K562 (cell line): ENCODE data around the gene FSD1L. TPM values are rescaled to one million over a fixed set of nuclear protein-coding genes. Genes with fewer than 3 reads are reported as not detected.

ENCODE experiments used
- ATAC-seq: fragments of 200-7000 bp; cut with Tn5 transposase; 3 replicates; pipeline ENCODE4 v1.9.1; 2020; ENCODE audit warnings: moderate library complexity
- BruUV-seq: library from RNA; stranded (reverse); fragments of 400-500 nt; replicated peaks from 2 replicates; lab custom pipeline; 2021; lab: Mats Ljungman, UMichigan
- CTCF ChIA-PET: fragments of 300-600 bp; formaldehyde crosslinking; extraction: SDS; loops from one replicate; lab custom pipeline; 2021; ENCODE audit warnings: low intra/inter-chr PET ratio; lab: Yijun Ruan, JAX
- POLR2A ChIA-PET: fragments of 300-600, 350-650 bp; sonication (Branson Sonifier 250); formaldehyde crosslinking; extraction: SDS; loops from one replicate; lab custom pipeline; 2021; ENCODE audit warnings: antibody characterized with exemption, inconsistent platforms; lab: Yijun Ruan, JAX
- DNase-seq, 4 experiments: peaks; one replicate each; pipeline versions ENCODE4 v3.0.0 to v3.0.0-alpha.2; 2011 to 2018; ENCODE audit warnings: low spot score in 3 of 4, mixed read lengths in 3 of 4; ENCODE audit errors: extremely low read depth in 1 of 4
- FAIRE-seq: peaks from 2 replicates; lab custom pipeline; 2011; peaks lifted over from hg19 to GRCh38; lab: Jason Lieb, UNC
- H2AFZ ChIP-seq: 2 replicates; pipeline ENCODE4 v1.6.0; 2011; ENCODE audit warnings: low read depth, low read length, control low read depth, inconsistent platforms
- H3K27ac ChIP-seq: fragments of 200-600 bp; 3 replicates; pipeline ENCODE4 v1.8.0; 2011; ENCODE audit warnings: low read depth, mild to moderate bottlenecking, control low read depth, inconsistent platforms, low read length, moderate library complexity, mixed read lengths; ENCODE audit errors: extremely low read depth
- H3K27me3 ChIP-seq, 2 experiments: fragments of 300-600 bp in 1 of 2; 2 replicates in 1 of 2; 3 replicates in 1 of 2; pipeline versions ENCODE4 v1.6.0 to v1.8.0; 2011; ENCODE audit warnings: inconsistent platforms in 2 of 2, low read length in 2 of 2, mild to moderate bottlenecking in 1 of 2, mixed read lengths in 1 of 2, moderate library complexity in 1 of 2; ENCODE audit not compliant: control insufficient read depth in 2 of 2, insufficient read depth in 2 of 2
- H3K36me3 ChIP-seq: fragments of 300-600 bp; 3 replicates; pipeline ENCODE4 v1.8.0; 2011; ENCODE audit warnings: mild to moderate bottlenecking, low read length, inconsistent platforms; ENCODE audit not compliant: control insufficient read depth, insufficient read depth
- H3K4me1 ChIP-seq, 2 experiments: fragments of 200-600 bp in 1 of 2; replicated peaks in 1 of 2; 2 replicates in 1 of 2; 3 replicates in 1 of 2; pipeline versions ENCODE4 v1.5.1 to v1.8.0; 2011; ENCODE audit warnings: inconsistent platforms in 2 of 2, low read length in 2 of 2, mild to moderate bottlenecking in 1 of 2, mixed read lengths in 1 of 2, moderate library complexity in 1 of 2; ENCODE audit not compliant: control insufficient read depth in 2 of 2, insufficient read depth in 2 of 2
- H3K4me2 ChIP-seq: 2 replicates; pipeline ENCODE4 v1.6.1; 2011; ENCODE audit warnings: low read length, control low read depth, inconsistent platforms, mixed read lengths; ENCODE audit not compliant: insufficient read depth
- H3K4me3 ChIP-seq: fragments of 200-600 bp; sonication (generic), shearing (Covaris generic); 2 replicates; pipeline ENCODE4 v1.5.1; 2016; ENCODE audit warnings: control low read depth, inconsistent platforms
- H3K79me2 ChIP-seq: fragments of 200-600 bp; 3 replicates; pipeline ENCODE4 v1.8.0; 2011; ENCODE audit warnings: low read length, inconsistent platforms; ENCODE audit not compliant: control insufficient read depth, insufficient read depth
- H3K9ac ChIP-seq, 2 experiments: 2 replicates each; pipeline versions ENCODE4 v1.6.0 to v1.6.1; 2011; ENCODE audit warnings: low read depth in 2 of 2, low read length in 2 of 2, control low read depth in 1 of 2, inconsistent platforms in 1 of 2, mild to moderate bottlenecking in 1 of 2, mixed read lengths in 1 of 2; ENCODE audit not compliant: insufficient read depth in 1 of 2
- H3K9me1 ChIP-seq: one replicate; pipeline ENCODE4 v1.6.0; 2011; ENCODE audit warnings: inconsistent platforms, mild to moderate bottlenecking, low read length, moderate library complexity; ENCODE audit not compliant: control insufficient read depth, insufficient read depth
- H3K9me3 ChIP-seq: replicated peaks from 2 replicates; pipeline ENCODE4 v1.5.1; 2011; ENCODE audit warnings: low read depth, low read length, inconsistent platforms; ENCODE audit not compliant: control insufficient read depth, insufficient read depth
- H4K20me1 ChIP-seq: replicated peaks from 2 replicates; pipeline ENCODE4 v1.6.1; 2011; ENCODE audit warnings: low read length, inconsistent platforms, mixed read lengths; ENCODE audit not compliant: control insufficient read depth, insufficient read depth
- CBX1 ChIP-seq: sonication (generic); IDR thresholded peaks from 2 replicates; pipeline ENCODE4 v1.6.1; 2016; ENCODE audit warnings: antibody characterized with exemption, low read depth, mild to moderate bottlenecking
- CCAR2 ChIP-seq: fragments of 200-400 bp; formaldehyde crosslinking; IDR thresholded peaks from 2 replicates; pipeline ENCODE4 v1.6.1; 2017; ENCODE audit warnings: mild to moderate bottlenecking, low read depth, low read length
- CREBBP ChIP-seq: IDR thresholded peaks from one replicate; pipeline ENCODE4 v1.6.1; 2012; ENCODE audit warnings: low read depth, mild to moderate bottlenecking, control low read depth, inconsistent platforms, low read length
- HMG20A ChIP-seq: fragments of 450-650 bp; formaldehyde crosslinking; conservative IDR thresholded peaks from 2 replicates; pipeline ENCODE4 v1.4.0; 2020; ENCODE audit warnings: mild to moderate bottlenecking, mixed read lengths
- HNRNPH1 ChIP-seq: fragments of 200-400 bp; formaldehyde crosslinking; optimal IDR thresholded peaks from 2 replicates; pipeline ENCODE3; 2017; ENCODE audit warnings: low read depth, mild to moderate bottlenecking, low read length, moderate library complexity
- HNRNPK ChIP-seq: fragments of 200-400 bp; formaldehyde crosslinking; IDR thresholded peaks from one replicate; pipeline ENCODE4 v1.6.1; 2018; ENCODE audit warnings: mild to moderate bottlenecking, low read depth, low read length; ENCODE audit not compliant: poor library complexity, severe bottlenecking
- NUFIP1 ChIP-seq: fragments of 450-650 bp; IDR thresholded peaks from 2 replicates; pipeline ENCODE4 v1.6.1; 2018; ENCODE audit not compliant: partially characterized antibody
- TAF7 ChIP-seq: fragments of 450-650 bp; IDR thresholded peaks from 2 replicates; pipeline ENCODE4 v1.6.1; 2016; ENCODE audit warnings: missing genetic modification characterization, missing compliant biosample characterization
- ZNF212 ChIP-seq: fragments of 450-650 bp; formaldehyde crosslinking; IDR thresholded peaks from 2 replicates; pipeline ENCODE4 v1.4.0; 2020; ENCODE audit warnings: mild to moderate bottlenecking
- ZNF717 ChIP-seq: fragments of 250-450 bp; sonication (Bioruptor Pico); IDR thresholded peaks from 2 replicates; pipeline ENCODE4 v1.5.0; 2021
- in situ Hi-C: fragments of 300-500 bp; cut with MboI; formaldehyde crosslinking; loops from 4 replicates; pipeline ENCODE4 v1.15.0; 2018; ENCODE audit warnings: inconsistent platforms, mixed read lengths
- intact Hi-C: fragments of 100-400 bp; cut with micrococcal nuclease; formaldehyde crosslinking; loops from 2 replicates; pipeline ENCODE4 v1.14.2; 2022
- polyA plus RNA-seq, 8 experiments: library from polyadenylated mRNA; depleted of rRNA in 4 of 8; stranded (reverse) in 5 of 8; unstranded in 3 of 8; fragments of >200 nt; fragmentation: Nextera tagmentation in 2 of 8; fragmentation: Illumina TruSeq in 1 of 8; extraction: Ambion mirVana in 2 of 8; extraction: Trizol in 1 of 8; gene quantifications; 2 replicates each; pipeline versions ENCODE4 v1.2.1 to v1.2.3, GENCODE V29; 2011 to 2014; ENCODE audit warnings: inconsistent platforms in 1 of 8, missing spikeins in 1 of 8
- total RNA-seq, 7 experiments: library from RNA; depleted of rRNA in 6 of 7; stranded (reverse); fragments of >200 nt in 6 of 7; fragmentation: Illumina TruSeq in 2 of 7; extraction: Trizol in 2 of 7; gene quantifications; 2 replicates each; pipeline versions ENCODE4 v1.2.1 to v1.2.3, GENCODE V29; 2011 to 2021; ENCODE audit warnings: low replicate concordance in 1 of 7
- TF ChIP-seq, protein P1 (sequence below): sonication (generic); formaldehyde crosslinking; IDR thresholded peaks from 2 replicates; pipeline ENCODE4 v1.8.1; 2023; ENCODE audit warnings: mild to moderate bottlenecking, missing genetic modification reagents
- TF ChIP-seq, protein P2 (sequence below): fragments of 250-450 bp; sonication (Bioruptor Pico); IDR thresholded peaks from 2 replicates; pipeline ENCODE4 v1.9.0; 2021; ENCODE audit warnings: mild to moderate bottlenecking

The FSD1L gene
- total and polyA plus RNA-seq, 9 of the 15 experiments (the other 6 are each of a cell fraction or from before 2014, with no cell fraction given) = 0.95 to 4.2 (median 2.1) TPM

DNA sequence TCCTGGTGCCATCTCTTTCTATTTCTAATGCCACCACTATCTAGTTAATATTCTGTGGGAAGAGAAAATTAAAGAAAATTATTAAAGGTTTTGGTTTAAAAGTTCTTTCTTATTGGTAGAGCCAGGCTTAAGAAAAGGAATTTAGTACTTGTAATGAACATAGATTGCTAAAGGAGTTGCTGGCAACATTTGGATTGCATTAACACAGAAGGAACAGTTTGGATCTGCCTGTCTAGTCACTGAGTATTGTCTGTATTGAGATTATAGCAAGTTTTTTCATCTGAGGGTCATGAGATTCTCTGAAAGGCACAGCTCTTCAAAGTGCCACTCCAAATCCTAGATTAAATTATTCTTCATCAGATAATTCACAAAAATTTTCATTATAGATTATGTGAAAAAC is 32.0 kb downstream of the FSD1L start:
- Histone ChIP-seq H4K20me1 (no peaks in the 10 kb centered on the region), H3K36me3 (no peaks in the 10 kb centered on the region), H3K27ac (no peak overlapping the region), H3K9me1 (no peaks in the 10 kb centered on the region), H3K9me3 (no peaks in the 10 kb centered on the region), H3K4me3 (no peak overlapping the region), H3K27me3 (no peaks in the 10 kb centered on the region), H3K4me2 (no peak overlapping the region), H3K79me2 (no peaks in the 10 kb centered on the region), H2AFZ (no peak overlapping the region), H3K4me1 (no peaks in the 10 kb centered on the region), H3K9ac (no peak overlapping the region)
- intact Hi-C loops (no loop called here), in situ Hi-C loops (no loop called here)
- no TSS peak for BruUV-seq
- no peak for DNase-seq
- no peak for FAIRE-seq
- POLR2A ChIA-PET = interaction anchor here (0.6 kb wide), 1 partner anchor 13 kb away, joined by 3 read pairs; no protein-coding TSS in a partner anchor
- TF ChIP-seq, protein P1, sequence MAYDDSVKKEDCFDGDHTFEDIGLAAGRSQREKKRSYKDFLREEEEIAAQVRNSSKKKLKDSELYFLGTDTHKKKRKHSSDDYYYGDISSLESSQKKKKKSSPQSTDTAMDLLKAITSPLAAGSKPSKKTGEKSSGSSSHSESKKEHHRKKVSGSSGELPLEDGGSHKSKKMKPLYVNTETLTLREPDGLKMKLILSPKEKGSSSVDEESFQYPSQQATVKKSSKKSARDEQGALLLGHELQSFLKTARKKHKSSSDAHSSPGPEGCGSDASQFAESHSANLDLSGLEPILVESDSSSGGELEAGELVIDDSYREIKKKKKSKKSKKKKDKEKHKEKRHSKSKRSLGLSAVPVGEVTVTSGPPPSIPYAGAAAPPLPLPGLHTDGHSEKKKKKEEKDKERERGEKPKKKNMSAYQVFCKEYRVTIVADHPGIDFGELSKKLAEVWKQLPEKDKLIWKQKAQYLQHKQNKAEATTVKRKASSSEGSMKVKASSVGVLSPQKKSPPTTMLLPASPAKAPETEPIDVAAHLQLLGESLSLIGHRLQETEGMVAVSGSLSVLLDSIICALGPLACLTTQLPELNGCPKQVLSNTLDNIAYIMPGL (CRISPR knock-in tag) = no peak
- TF ChIP-seq CREBBP = no peak
- no peak for TF ChIP-seq ZNF212 (CRISPR knock-in tag)
- no peak for TF ChIP-seq HNRNPH1
- TF ChIP-seq, protein P2, sequence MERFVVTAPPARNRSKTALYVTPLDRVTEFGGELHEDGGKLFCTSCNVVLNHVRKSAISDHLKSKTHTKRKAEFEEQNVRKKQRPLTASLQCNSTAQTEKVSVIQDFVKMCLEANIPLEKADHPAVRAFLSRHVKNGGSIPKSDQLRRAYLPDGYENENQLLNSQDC = no peak
- TF ChIP-seq CCAR2 = no peak
- no peak for TF ChIP-seq CBX1
- no peak for TF ChIP-seq NUFIP1
- no peak for TF ChIP-seq TAF7
- no peak for TF ChIP-seq HNRNPK
- TF ChIP-seq ZNF717 (CRISPR knock-in tag) = no peak
- no peak for TF ChIP-seq HMG20A (CRISPR knock-in tag)
- no peak for ATAC-seq
- CTCF ChIA-PET = no interaction called here
